ENCODE results near the gene PPP1R8. TPM values are rescaled to one million over a fixed set of nuclear protein-coding genes. Genes with fewer than 3 reads are reported as not detected.

The PPP1R8 gene
- total RNA-seq, 1 donor from 2014 or later = 40.7 TPM

DNA sequence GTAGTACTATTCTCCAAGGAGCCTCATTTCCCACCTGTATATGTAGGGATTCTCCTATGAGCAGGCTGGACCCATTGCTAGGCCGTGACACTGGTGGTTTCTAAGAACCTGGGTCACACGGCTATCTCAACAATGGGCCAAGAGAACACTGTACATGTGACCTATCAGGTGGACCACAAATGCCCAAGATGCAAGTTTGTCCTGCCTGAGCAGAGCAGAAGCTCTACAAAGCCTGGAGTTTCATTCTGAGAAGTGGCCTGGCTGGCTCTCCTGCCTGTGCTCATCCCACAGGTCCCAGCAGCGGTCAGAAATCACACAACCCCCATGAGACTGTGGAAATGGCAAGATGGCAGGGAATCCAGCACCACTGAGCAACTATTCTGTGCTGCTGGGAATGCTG is 58.9 kb downstream of the PPP1R8 start:
- DNase-seq (ENCODE audit: extremely low read depth, low read depth, low spot score) = no peak

DNA sequence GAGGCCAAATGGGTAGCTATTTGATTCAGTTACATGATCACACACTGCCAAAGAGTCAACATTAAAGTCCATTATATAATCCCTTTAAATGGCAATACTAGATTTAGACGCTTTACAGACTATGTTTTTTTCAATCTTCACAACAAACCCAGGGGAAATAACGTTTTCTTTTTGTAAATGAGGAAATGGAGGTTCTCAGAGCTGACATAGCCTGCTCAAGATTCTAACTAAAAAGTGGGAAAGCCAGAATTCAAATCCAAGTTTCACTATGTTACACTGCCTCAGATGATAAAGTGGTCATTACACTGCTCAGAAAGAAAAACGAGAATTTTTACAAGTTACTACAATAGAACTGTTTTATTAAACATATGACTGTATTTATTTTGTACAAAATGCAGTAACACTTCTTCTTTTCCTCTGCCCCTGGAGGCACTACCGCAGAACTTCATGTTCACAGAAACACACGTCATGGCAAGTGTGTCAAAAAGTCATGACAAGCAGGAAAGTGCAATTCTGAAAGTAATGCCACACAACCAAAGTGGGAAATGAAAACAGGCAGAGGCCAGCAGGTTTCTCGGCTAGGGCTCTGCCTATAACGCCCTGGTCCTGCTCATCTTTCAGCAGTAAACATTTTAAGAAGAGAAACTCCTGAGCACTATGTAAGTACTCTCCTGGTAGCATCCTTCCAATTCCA is 60.8 kb downstream of the PPP1R8 start:
- DNase-seq (ENCODE audit: extremely low read depth, low read depth, low spot score) = no peak

DNA sequence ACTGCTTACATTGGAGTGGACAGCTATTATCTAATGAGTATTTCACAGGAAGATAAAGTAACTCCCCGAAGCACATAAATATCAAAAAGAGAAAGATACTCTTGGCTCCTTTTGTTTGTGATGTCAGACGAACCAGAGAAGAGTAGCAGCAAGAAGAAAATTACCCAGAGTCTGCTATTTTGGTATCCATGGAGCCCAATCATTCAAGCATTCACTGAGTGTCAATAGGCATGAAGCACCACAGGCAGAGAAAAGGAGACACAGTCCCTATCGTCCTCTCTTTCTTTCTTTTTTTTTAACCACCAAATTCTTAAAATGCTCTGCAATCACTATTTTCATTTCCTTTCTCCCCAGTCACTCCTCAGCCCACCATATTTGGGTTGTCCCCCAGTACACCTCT is 63.9 kb downstream of the PPP1R8 start:
- DNase-seq (ENCODE audit: extremely low read depth, low read depth, low spot score) = no peak

Other genes with a start within 250 kb of the PPP1R8 start
- gene AHDC1, start 226.6 kb upstream of the PPP1R8 start, total RNA-seq = 26.3 and 44.1 TPM in 2 replicates
- gene FGR, start 195.6 kb upstream of the PPP1R8 start, total RNA-seq = not detected in 2 replicates
- gene IFI6, start 158.6 kb upstream of the PPP1R8 start, total RNA-seq = 32.6 and 277 TPM in 2 replicates
- 6.5 and 6.8 TPM in 2 replicates for gene FAM76A, start 104.8 kb upstream of the PPP1R8 start, total RNA-seq
- gene STX12, start 57.6 kb upstream of the PPP1R8 start, total RNA-seq = 134 and 140 TPM in 2 replicates
- gene THEMIS2, start 41.8 kb downstream of the PPP1R8 start, total RNA-seq = 20.2 and 29.5 TPM in 2 replicates
- gene RPA2, start 83.8 kb downstream of the PPP1R8 start, total RNA-seq = 21.4 and 32.5 TPM in 2 replicates
- gene SMPDL3B, start 104.2 kb downstream of the PPP1R8 start, total RNA-seq = 1.8 TPM in 1 of 2 replicates, not detected in the other
- 11.1 and 14.5 TPM in 2 replicates for gene XKR8, start 129.2 kb downstream of the PPP1R8 start, total RNA-seq